Prostate gland (tissue), 2 donors: Measurements from ENCODE around the gene UTP25. TPM values are rescaled to one million over a fixed set of nuclear protein-coding genes. Genes with fewer than 3 reads are reported as not detected.

Source experiments
- DNase-seq: peaks from one replicate; pipeline ENCODE4 v3.0.0-alpha.2; 2019; ENCODE audit warnings: low spot score
- H3K27ac ChIP-seq, 2 donors: fragments of 200-600 bp; sonication (generic); 2 replicates each; pipeline ENCODE4 v1.5.1; 2017 to 2019
- H3K27me3 ChIP-seq: fragments of 200-600 bp; sonication (generic); replicated peaks from 2 replicates; pipeline ENCODE4 v1.5.1; 2019; ENCODE audit not compliant: insufficient read depth
- H3K36me3 ChIP-seq, 2 donors: fragments of 200-600 bp; sonication (generic); 1 replicate in 1 of 2; 2 replicates in 1 of 2; pipeline versions ENCODE4 v1.5.1 to v1.8.1; 2017 to 2019
- H3K4me1 ChIP-seq: fragments of 200-600 bp; sonication (generic); replicated peaks from 2 replicates; pipeline ENCODE4 v1.5.1; 2019
- H3K4me3 ChIP-seq, 2 donors: fragments of 200-600 bp; sonication (generic); 2 replicates each; pipeline ENCODE4 v1.5.1; 2017 to 2019
- H3K9me3 ChIP-seq: fragments of 200-600 bp; sonication (generic); 2 replicates; pipeline ENCODE4 v1.5.1; 2017
- POLR2A ChIP-seq: fragments of 450-650 bp; IDR thresholded peaks from one replicate; pipeline ENCODE4 v1.6.1; 2016; ENCODE audit warnings: antibody characterized with exemption, mild to moderate bottlenecking
- POLR2AphosphoS5 ChIP-seq: sonication (generic); formaldehyde crosslinking; IDR thresholded peaks from one replicate; pipeline ENCODE4 v1.6.1; 2017; ENCODE audit warnings: antibody characterized with exemption
- WGBS: methylation state at CpG from one replicate; pipeline ENCODE4 v1.1.5; 2018; 5-methylcytosine and 5-hydroxymethylcytosine counted together
- intact Hi-C: fragments of 100-400 bp; cut with DNase I; formaldehyde crosslinking; loops from one replicate; pipeline ENCODE4 v1.14.2; 2022
- total RNA-seq, 2 donors: library from RNA; depleted of rRNA; stranded (reverse); fragments of >200 nt; gene quantifications; one replicate each; pipeline ENCODE4 v1.1.0, GENCODE V29; 2016
- TF ChIP-seq, protein P1 (sequence below), 4 experiments: fragments of 200-600 bp in 2 of 4; fragments of 450-650 bp in 2 of 4; sonication (generic) in 2 of 4; IDR thresholded peaks; 1 replicate in 3 of 4; 2 replicates in 1 of 4; pipeline ENCODE4 v1.5.1; 2016 to 2019; ENCODE audit warnings: antibody characterized with exemption in 4 of 4, mild to moderate bottlenecking in 2 of 4, moderate library complexity in 2 of 4

UTP25 gene
- total RNA-seq, 2 donors from 2014 or later, result 6.0 to 8.1 TPM

- Histone ChIP-seq H3K4me1 (no peaks in the 10 kb centered on the region), H3K27me3 (no peaks in the 10 kb centered on the region), H3K27ac (no peak overlapping the region), H3K36me3 (no peaks in the 10 kb centered on the region), H3K9me3 (no peaks in the 10 kb centered on the region), H3K4me3 (no peak overlapping the region)
- TF ChIP-seq POLR2A, result no peak
- TF ChIP-seq POLR2AphosphoS5, result no peak
- TF ChIP-seq, protein P1, sequence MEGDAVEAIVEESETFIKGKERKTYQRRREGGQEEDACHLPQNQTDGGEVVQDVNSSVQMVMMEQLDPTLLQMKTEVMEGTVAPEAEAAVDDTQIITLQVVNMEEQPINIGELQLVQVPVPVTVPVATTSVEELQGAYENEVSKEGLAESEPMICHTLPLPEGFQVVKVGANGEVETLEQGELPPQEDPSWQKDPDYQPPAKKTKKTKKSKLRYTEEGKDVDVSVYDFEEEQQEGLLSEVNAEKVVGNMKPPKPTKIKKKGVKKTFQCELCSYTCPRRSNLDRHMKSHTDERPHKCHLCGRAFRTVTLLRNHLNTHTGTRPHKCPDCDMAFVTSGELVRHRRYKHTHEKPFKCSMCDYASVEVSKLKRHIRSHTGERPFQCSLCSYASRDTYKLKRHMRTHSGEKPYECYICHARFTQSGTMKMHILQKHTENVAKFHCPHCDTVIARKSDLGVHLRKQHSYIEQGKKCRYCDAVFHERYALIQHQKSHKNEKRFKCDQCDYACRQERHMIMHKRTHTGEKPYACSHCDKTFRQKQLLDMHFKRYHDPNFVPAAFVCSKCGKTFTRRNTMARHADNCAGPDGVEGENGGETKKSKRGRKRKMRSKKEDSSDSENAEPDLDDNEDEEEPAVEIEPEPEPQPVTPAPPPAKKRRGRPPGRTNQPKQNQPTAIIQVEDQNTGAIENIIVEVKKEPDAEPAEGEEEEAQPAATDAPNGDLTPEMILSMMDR (IDR thresholded peaks at IDR 0.05), result no peak
- intact Hi-C loops, result no loop called here
- WGBS, result 39% methylated on average over 2 of the region's 2 CpGs
- DNase-seq, result no peak
Measured at GRCh38 chr1:209882942-209883340, 55.2 kb downstream of the UTP25 start.

DNA sequence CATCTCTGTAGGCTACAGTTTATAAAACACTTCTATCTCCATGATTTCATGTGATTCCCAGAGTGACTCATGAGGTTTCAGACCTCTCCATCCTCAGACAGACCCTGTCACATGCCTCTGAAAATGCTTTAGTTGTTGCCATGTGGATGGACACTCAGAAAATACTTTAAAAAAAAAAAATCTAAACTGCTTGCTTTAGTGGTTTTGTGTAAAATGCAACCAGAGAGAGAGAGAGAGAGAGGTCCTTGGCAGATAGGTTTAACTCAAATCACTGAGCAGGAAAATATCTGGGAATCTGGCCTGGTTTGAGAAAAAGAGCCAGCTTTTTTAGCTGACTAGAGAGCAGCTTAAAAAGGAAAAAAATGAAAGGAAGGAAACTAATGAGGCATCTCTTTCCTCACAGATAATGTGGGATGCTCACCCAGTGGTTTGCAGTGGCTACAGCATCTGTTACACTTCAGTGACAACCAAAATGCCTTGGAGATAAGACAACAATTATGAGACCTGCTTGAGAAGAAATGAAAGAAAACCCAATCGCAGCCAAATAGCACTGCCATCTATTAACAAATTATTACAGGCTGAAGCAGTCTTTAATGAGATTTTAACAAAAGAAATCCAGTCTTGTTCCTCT, 55.7 kb downstream of the UTP25 start:
- WGBS, result 17% methylated on average over 1 of the region's 1 CpG

DNA sequence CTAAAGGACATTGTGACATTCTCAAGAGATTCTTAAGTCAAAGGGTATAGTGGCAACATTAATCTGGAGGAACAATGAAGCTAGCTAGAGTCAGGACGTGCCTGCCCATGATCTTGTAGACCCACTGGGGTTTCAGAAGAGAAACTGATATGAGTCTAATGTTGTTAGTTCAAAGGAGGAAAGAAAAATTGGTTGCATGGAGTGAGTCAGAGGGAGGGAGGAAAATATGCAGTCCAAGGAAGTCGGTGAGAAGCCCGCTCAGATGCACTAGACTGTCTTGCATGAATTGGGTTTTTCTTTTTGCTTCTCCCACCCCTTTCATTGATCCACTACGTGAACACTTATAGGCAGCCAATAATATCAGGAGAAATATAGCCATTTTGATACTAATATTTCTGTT, 56.5 kb downstream of the UTP25 start:
- TF ChIP-seq POLR2AphosphoS5, result no peak
- TF ChIP-seq, protein P1 (IDR thresholded peaks at IDR 0.05), result no peak
- no peak for TF ChIP-seq POLR2A
- H3K4me1 ChIP-seq, result no peaks in the 10 kb centered on the region
- H3K36me3 ChIP-seq, result no peaks in the 10 kb centered on the region
- intact Hi-C loops, result no loop called here
- no peaks in the 10 kb centered on the region for H3K9me3 ChIP-seq
- 55% methylated on average over 4 of the region's 4 CpGs for WGBS
- no peaks in the 10 kb centered on the region for H3K27me3 ChIP-seq
- no peak for DNase-seq
- H3K4me3 ChIP-seq, result no peak overlapping the region
- no peak overlapping the region for H3K27ac ChIP-seq

More for the DNA sequence above, 55.7 kb downstream of the UTP25 start:
- H3K4me3 ChIP-seq, result no peak overlapping the region
- H3K4me1 ChIP-seq, result no peaks in the 10 kb centered on the region
- H3K27ac ChIP-seq, result no peak overlapping the region
- intact Hi-C loops, result no loop called here
- H3K27me3 ChIP-seq, result no peaks in the 10 kb centered on the region
- TF ChIP-seq, protein P1 (IDR thresholded peaks at IDR 0.05), result no peak
- no peak for TF ChIP-seq POLR2A
- no peak for TF ChIP-seq POLR2AphosphoS5
- no peaks in the 10 kb centered on the region for H3K9me3 ChIP-seq
- DNase-seq, result no peak
- no peaks in the 10 kb centered on the region for H3K36me3 ChIP-seq

DNA sequence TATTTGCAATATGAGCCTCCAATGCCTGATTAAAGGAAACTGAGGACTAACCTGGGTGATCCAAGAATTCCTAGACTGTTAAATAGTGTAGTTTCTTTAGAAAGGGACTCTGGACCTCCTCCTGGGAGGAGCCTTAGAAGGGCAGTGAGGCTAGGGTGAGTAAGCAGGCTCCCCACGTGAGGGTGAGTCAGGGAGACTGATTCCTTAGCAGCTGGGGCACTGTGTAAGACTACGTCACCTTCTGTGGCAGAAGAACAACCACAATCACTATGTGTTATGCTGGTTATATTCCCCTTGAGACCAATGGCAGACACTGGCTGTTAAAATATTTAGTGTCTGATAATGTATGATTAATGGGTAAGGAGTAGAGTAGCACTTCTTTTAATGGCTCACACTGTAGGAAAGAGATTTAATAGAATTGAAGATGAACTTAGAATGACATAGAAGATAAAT, 56.9 kb downstream of the UTP25 start:
- no peaks in the 10 kb centered on the region for H3K36me3 ChIP-seq
- no peak overlapping the region for H3K27ac ChIP-seq
- no peaks in the 10 kb centered on the region for H3K4me1 ChIP-seq
- TF ChIP-seq POLR2AphosphoS5, result no peak
- TF ChIP-seq, protein P1 (IDR thresholded peaks at IDR 0.05), result no peak
- no peak overlapping the region for H3K4me3 ChIP-seq
- intact Hi-C loops, result no loop called here
- no peaks in the 10 kb centered on the region for H3K9me3 ChIP-seq
- no peak for DNase-seq
- H3K27me3 ChIP-seq, result no peaks in the 10 kb centered on the region
- 33% methylated on average over 2 of the region's 2 CpGs for WGBS
